Measurements from ENCODE around the gene KSR1.
"Not testable (repeated sequence)": the region's sequence is repeated elsewhere in the genome, so short reads cannot be mapped to it uniquely, and the experiment has no call there.

Gene KSR1

GRCh38 chr17:27669850-27670249 lies 213.6 kb downstream of the KSR1 start:
- DNase-seq, result no peak

DNA sequence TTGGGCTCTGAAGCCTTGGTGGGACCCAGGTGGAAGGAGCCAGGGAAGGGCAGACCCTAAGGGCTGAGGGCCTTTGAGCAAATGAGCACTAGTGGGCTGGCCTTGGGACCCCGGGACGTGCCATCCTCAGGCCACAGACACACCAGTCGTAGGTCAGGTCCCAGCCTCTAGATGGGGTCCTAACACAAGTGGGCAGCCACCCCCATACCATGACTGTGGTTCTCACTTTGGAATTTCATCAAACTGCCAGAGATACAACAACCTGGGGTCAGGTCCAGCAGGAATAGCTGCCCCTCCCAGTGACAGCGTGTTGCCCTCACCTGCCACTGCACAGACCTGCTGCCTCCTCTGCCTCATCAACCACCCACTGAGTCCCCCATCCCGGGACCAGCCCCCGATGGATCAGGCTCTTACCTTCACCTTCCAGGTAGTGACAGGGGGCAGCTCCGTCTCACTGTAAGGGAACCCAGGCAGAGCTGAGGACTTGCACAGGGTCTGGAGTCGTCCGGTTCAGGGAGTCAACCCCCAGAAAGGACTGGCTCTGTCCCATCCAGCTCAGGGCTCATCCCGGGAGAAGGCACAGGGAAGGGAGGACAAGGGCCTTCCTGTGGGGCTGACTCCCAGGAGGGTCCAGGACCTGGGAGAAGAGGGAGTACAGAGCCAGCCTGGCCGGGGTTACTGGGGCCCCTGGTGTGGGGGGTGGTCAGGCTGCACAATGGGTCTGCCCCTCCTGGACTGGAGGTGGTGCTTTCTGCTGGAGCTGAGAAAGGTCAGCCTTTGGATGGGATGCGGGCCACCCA lies 214.7 kb downstream of the KSR1 start:
- DNase-seq, result no peak

DNA sequence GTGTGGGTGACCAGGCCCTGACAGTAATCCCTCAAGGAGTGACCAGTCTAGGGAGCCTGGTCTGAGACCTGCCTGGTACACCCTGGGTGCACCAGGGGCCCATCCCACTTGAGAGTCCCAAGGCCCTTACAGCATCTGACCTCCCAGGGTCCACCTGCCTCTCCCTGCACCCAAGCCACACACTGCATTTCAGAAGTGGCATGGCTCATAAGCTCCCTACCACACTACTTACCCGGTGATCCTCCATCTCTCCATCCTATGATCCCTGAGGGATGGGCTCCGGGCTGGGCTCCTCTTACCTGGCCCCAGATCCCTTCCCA lies 215.3 kb downstream of the KSR1 start:
- DNase-seq, result no peak

GRCh38 chr17:27671977-27672480 lies 215.8 kb downstream of the KSR1 start:
- DNase-seq, result not testable (repeated sequence)

DNA sequence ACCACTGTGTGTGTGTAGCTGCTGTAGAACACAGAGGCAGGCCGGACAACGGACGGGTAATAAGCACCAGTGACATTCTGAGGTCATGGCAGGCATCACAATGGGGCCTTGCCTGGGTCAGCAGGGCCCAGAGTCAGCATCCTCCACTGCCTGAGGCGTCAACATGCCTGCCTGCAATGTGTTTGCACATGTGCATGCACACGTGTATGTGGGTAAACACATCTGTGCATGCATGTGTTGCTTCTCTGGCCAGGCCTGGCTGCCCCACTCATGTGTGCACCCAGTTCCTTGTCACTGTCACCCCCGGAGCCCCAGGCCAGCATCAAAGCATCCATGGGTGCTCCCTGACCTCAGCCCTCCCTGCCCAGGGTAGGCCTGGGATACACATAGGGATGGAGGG lies 218.1 kb downstream of the KSR1 start:
- DNase-seq, result no peak

All from T1000 (cell line).